ENCODE data around the gene GSK3A.

The GSK3A gene

GRCh38 chr19:42247640-42248199, 5.3 kb upstream of the GSK3A start:
- DNase-seq = no peak

- no peak for DNase-seq
Observed at GRCh38 chr19:42246922-42247639, 4.7 kb upstream of the GSK3A start.

DNA sequence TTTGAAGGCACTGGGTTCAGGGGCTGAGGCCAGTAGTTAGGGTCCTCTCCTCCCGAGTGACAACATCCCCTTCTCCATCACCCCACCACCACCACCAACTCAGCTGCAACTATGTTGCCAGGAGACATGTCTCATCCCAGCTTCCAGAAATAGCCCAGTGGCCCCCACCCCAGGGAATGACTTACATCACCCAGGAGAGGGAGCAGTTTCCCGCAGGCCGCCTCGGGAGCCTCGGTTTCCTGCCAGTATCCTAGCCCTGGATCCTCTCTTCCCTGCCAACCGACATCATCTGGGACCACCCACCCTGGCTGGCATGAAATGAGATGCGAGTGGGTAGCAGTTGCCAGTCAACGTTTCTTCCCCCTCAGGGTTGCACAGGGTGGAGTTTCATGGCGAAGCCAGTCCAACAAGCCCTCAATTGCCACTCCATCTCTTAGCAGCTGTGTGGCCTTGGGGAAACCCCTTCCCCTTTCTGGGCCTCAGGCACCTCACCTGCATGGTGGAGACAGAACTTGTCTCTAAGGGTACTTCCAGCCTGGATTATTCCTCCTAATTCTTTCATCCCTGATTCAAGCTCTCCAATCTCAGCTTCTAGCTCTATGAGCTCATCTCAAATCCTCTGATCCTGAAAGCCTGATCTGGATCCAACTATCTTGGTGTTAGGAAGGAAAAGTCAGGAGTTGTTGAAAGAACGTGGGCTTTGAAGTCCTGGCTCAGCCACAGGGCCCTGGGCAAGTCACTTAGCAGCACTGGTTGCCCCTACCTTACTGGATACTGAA, 3.9 kb upstream of the GSK3A start:
- peak; percentile 72 for DNase-seq

GRCh38 chr19:42245231-42245630, 2.8 kb upstream of the GSK3A start:
- no peak for DNase-seq

DNA sequence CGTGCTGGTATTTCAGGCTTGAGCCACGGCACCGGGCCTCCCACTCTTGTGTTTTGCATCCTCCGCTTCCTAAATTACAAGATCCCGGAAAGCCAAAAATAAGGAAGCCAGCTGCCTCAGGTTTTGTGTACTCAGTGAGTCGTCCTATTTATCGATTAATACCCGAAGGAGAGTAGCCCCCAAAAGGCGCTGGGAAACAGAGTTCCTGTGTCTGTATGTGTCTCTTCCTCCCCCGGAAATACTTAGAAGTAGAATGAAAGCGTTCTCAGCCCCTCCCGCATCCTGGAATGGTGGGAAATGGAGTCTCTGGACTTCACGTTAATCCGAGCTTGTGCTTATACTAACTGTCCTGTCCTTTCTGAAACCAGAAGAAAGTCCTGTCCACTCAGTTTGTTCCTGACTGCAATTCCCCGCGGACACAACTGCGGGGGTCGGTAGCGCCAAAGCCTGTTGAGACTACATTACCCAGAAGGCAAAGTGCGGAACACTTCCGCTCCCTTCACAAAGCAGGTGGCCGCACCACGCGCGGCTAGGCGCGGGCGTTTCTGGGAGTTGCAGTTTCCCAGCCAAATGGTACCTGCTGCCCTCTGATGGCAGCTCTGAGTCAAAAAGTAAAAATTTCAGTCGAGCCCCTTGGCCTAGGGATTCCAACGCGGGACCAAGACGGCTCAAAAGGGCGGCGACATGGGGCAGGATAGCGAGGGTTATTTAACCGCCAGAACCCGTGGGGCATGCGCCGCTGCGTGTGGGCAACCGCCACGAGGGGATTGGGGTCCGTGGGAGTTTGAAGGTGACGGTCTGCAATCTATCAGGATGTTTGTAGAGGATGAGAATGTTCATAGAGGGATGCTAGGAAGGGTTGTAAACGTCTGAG, 2.2 kb upstream of the GSK3A start:
- peak; percentile 97 for DNase-seq

DNA sequence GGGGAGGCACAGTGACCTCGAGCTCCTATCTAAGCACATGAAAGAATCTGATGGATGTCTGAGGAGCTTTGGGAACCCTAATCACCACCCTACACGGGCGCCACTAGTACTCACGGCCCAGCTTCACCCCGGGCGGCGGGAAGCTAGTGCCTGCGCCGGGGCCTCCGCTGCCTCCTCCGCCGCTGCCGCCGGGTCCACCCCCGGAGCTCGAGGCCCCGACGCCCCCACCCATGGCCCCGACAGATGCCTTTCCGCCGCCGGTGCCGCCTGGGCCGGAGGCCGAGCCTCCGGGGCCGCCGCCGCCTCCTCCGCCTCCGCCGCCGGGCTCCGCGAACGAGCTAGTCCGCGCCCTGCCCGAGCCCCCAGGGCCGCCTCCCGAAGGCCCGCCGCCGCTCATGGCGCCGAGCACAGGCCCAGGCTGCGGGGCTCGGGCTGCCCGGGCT, 312 bp downstream of the GSK3A start:
- peak; percentile 47 for DNase-seq

DNA sequence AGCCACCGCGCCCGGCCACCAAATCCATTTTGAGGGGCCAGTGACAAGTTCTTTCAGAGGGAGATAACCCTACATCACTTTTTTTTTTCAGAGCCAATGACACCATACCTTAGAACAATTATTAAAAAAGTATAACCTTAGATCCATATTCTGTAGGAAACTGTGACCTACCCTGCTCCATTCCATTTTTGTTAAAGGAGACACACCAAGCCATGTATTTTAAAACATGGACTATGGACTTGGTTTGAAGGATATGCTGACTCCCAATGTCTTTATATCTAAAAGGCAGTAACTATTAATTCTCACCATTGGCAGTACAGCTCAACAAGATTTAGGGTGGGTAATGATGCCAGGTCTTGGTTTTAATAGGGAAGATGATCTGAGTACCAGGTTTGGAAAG, 1.1 kb downstream of the GSK3A start:
- DNase-seq = no peak

DNA sequence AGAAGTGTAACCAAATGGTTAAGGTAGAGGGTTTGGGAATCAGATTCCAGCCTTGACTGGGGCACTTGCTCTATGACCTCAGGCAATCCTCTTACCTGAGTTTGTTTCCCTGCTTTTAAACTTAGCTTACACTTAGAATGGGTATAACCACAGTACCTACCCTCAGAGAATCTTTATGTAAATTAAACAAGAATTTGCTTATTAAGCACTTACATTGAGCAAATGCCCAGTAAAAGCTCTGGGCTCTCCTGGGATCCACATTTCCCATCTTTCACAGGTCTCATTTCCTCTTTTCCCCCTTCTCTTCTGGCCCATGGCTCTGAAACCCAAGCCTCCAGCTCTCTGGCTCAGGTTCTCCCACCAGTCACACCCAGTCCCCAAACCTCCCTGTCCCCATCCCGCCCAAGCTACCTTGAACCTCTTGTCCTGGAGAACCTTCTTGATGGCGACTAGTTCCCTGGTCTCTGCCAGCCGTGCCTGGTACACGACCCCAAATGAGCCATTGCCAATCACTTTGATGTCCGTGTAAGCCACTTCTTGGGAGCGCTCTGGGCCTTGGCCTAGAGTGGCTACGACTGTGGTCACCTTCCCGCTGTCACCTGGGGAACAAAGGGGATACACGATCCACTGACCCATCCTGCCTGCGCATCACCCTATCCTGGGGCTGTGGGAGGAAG, 2.7 kb downstream of the GSK3A start:
- DNase-seq = no peak

- no peak for DNase-seq
Observed at GRCh38 chr19:42235181-42235580, 7.2 kb downstream of the GSK3A start.

DNA sequence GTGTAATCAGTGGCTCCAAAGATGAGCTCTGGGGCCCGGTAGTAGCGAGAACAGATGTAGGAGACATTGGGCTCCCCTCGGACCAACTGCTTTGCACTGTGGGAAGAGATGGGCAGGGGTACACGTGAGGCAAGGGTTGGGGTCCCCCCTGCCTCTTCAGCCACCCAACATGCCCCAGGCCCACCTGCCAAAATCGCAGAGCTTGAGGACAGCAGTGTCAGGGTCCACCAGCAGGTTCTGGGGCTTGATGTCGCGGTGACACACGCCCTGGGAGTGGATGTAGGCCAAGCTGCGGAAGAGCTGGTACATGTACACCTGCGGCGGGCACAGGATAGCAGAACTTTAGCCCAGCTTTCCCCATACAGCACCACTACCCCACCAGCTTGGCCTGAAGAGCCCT, 8.0 kb downstream of the GSK3A start:
- DNase-seq = no peak

- no peak for DNase-seq
Observed at GRCh38 chr19:42233678-42234292, 8.6 kb downstream of the GSK3A start.

GRCh38 chr19:42233106-42233505, 9.3 kb downstream of the GSK3A start:
- DNase-seq = no peak

GRCh38 chr19:42232435-42232834, 10.0 kb downstream of the GSK3A start:
- DNase-seq = no peak

GRCh38 chr19:42230571-42230970, 11.8 kb downstream of the GSK3A start:
- DNase-seq = no peak

DNA sequence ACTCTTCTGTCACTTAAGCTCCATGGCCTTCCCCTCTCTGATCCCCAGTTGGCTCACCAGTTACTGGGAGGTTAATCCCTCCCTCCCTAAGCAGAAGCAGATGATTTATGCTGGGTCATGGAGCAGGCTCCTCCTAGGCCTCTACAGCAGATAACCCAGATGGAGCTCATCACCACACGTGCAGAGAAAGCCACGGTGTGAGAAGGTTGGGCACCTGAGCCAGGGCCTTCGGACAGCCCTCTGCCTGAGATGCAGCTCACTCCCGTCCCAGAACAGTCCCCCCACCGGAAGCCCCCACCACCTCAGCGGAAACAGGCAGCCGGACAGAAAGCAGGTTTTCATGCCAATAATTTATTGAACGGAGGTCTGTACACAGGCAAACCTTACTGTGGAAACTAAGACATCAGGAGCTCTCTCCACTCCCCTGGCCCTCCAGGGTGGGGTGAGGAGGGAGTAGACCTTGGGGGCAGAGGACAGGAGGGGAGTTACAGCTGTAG, 12.5 kb downstream of the GSK3A start:
- DNase-seq = peak; percentile 98

GRCh38 chr19:42229301-42229854, 13.0 kb downstream of the GSK3A start:
- no peak for DNase-seq

GRCh38 chr19:42228641-42229040, 13.8 kb downstream of the GSK3A start:
- peak; percentile 73 for DNase-seq

GRCh38 chr19:42226886-42227285, 15.5 kb downstream of the GSK3A start:
- DNase-seq = no peak

DNA sequence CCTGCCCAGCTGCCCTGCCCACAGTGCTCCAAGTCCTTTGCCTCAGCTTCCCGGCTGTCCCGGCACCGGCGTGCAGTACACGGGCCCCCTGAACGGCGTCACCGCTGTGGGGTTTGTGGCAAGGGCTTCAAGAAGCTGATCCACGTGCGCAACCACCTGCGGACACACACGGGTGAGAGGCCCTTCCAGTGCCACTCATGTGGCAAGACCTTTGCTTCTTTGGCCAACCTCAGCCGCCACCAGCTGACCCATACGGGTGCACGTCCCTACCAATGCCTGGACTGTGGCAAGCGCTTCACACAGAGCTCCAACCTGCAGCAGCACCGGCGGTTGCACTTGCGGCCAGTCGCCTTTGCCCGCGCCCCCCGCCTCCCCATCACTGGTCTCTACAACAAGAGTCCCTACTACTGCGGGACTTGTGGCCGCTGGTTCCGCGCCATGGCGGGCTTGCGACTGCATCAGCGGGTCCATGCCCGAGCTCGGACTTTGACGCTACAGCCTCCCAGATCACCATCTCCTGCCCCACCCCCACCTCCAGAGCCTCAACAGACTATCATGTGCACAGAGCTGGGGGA, 16.6 kb downstream of the GSK3A start:
- no peak for DNase-seq

DNA sequence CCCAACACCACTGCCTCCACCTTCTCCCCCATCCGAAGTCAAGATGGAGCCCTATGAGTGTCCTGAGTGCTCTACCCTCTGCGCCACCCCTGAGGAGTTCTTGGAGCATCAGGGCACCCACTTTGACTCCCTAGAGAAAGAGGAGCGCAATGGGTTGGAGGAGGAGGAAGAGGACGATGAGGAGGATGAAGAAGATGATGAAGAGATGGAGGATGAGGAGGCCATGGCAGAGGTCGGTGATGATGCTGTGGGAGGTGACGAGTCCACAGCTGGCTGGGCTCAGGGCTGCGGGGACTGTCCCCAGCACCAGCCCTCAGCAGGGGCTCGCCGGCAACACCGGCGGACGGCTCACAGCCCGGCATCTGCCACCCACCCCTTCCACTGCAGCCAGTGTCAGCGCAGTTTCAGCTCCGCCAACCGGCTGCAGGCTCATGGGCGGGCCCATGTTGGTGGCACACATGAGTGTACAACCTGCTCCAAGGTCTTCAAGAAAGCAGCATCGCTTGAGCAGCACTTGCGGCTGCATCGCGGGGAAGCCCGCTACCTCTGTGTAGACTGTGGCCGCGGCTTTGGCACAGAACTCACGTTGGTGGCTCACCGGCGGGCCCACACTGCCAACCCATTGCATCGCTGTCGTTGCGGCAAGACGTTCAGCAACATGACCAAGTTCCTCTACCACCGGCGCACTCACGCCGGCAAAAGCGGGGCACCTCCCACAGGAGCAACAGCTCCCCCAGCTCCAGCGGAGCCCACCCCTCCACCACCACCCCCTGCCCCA, 17.3 kb downstream of the GSK3A start:
- no peak for DNase-seq
